ENCODE results near the gene AMT. TPM values are rescaled to one million over a fixed set of nuclear protein-coding genes. Genes with fewer than 3 reads are reported as not detected.

Gene AMT
- total RNA-seq, 1 donor: 1.1 TPM

DNA sequence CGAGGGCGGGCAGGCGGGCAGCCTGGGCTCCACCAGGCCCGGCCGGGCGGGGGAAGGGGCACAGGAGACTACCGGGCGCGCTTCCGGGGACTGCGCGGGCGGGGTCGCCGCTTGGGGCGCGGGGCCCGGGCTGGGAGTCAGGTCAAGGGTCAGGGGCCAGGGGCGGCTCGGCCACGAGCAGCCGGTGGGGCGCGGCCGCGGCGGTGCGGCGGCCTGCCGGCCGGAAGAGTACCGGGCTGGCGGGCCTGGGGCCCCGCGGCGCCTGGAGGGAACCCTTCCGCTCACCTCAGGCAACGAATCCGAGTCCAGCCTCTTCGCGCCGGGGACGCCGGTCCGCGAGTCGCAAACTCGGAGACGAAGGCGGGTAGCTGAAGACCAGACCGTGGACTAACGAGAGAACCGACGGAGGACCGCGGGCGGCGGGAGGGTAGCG, 10.7 kb downstream of the AMT start:
- Histone ChIP-seq H3K4me2 (ENCODE audit: insufficient read depth, low read length) (peak overlapping the region; percentile 94), H2AFZ (ENCODE audit: low read length) (no peak overlapping the region), H3K4me1 (ENCODE audit: insufficient read depth, low read length) (peaks cover 33% of the 10 kb centered on the region), H3K79me2 (ENCODE audit: insufficient read depth, low read length) (peaks cover 83% of the 10 kb centered on the region), H3K9me3 (ENCODE audit: low read depth, low read length) (no peaks in the 10 kb centered on the region), H3K36me3 (ENCODE audit: insufficient read depth, low read length) (peaks cover 20% of the 10 kb centered on the region), H3K27me3 (ENCODE audit: insufficient read depth, low read length) (no peaks in the 10 kb centered on the region), H4K20me1 (ENCODE audit: insufficient read depth, low read length) (peaks cover 41% of the 10 kb centered on the region), H3K4me3 (ENCODE audit: insufficient read depth, low read length) (peak overlapping the region; percentile 91), H3K27ac (ENCODE audit: low read depth, low read length) (peak overlapping the region; percentile 70)
- no peak for DNase-seq (ENCODE audit: insufficient read length, low spot score, missing footprints)
- TF ChIP-seq, protein P1, sequence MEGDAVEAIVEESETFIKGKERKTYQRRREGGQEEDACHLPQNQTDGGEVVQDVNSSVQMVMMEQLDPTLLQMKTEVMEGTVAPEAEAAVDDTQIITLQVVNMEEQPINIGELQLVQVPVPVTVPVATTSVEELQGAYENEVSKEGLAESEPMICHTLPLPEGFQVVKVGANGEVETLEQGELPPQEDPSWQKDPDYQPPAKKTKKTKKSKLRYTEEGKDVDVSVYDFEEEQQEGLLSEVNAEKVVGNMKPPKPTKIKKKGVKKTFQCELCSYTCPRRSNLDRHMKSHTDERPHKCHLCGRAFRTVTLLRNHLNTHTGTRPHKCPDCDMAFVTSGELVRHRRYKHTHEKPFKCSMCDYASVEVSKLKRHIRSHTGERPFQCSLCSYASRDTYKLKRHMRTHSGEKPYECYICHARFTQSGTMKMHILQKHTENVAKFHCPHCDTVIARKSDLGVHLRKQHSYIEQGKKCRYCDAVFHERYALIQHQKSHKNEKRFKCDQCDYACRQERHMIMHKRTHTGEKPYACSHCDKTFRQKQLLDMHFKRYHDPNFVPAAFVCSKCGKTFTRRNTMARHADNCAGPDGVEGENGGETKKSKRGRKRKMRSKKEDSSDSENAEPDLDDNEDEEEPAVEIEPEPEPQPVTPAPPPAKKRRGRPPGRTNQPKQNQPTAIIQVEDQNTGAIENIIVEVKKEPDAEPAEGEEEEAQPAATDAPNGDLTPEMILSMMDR (IDR thresholded peaks at IDR 0.05; ENCODE audit: extremely low read depth, low read depth, low read length): no peak

GRCh38 chr3:49410846-49411534, 11.3 kb downstream of the AMT start:
- Histone ChIP-seq H4K20me1 (ENCODE audit: insufficient read depth, low read length) (peaks cover 44% of the 10 kb centered on the region), H3K4me3 (ENCODE audit: insufficient read depth, low read length) (peak overlapping the region; percentile 91), H3K9me3 (ENCODE audit: low read depth, low read length) (no peaks in the 10 kb centered on the region), H3K4me1 (ENCODE audit: insufficient read depth, low read length) (peaks cover 37% of the 10 kb centered on the region), H3K27me3 (ENCODE audit: insufficient read depth, low read length) (no peaks in the 10 kb centered on the region), H2AFZ (ENCODE audit: low read length) (no peak overlapping the region), H3K27ac (ENCODE audit: low read depth, low read length) (peak overlapping the region; percentile 70), H3K79me2 (ENCODE audit: insufficient read depth, low read length) (peaks cover 84% of the 10 kb centered on the region), H3K4me2 (ENCODE audit: insufficient read depth, low read length) (peak overlapping the region; percentile 94), H3K36me3 (ENCODE audit: insufficient read depth, low read length) (peaks cover 14% of the 10 kb centered on the region)
- TF ChIP-seq, protein P1 (IDR thresholded peaks at IDR 0.05; ENCODE audit: extremely low read depth, low read depth, low read length): no peak
- peak; percentile 68 for DNase-seq (ENCODE audit: insufficient read length, low spot score, missing footprints)

- peaks cover 88% of the 10 kb centered on the region for H3K79me2 ChIP-seq (ENCODE audit: insufficient read depth, low read length)
- H3K9me3 ChIP-seq (ENCODE audit: low read depth, low read length): no peaks in the 10 kb centered on the region
- H2AFZ ChIP-seq (ENCODE audit: low read length): no peak overlapping the region
- no peak for DNase-seq (ENCODE audit: insufficient read length, low spot score, missing footprints)
- no peaks in the 10 kb centered on the region for H3K27me3 ChIP-seq (ENCODE audit: insufficient read depth, low read length)
- H3K4me2 ChIP-seq (ENCODE audit: insufficient read depth, low read length): peak overlapping the region; percentile 94
- peaks cover 51% of the 10 kb centered on the region for H4K20me1 ChIP-seq (ENCODE audit: insufficient read depth, low read length)
- peak overlapping the region; percentile 70 for H3K27ac ChIP-seq (ENCODE audit: low read depth, low read length)
- H3K4me3 ChIP-seq (ENCODE audit: insufficient read depth, low read length): peak overlapping the region; percentile 91
- TF ChIP-seq, protein P1 (IDR thresholded peaks at IDR 0.05; ENCODE audit: extremely low read depth, low read depth, low read length): no peak
- peaks cover 13% of the 10 kb centered on the region for H3K36me3 ChIP-seq (ENCODE audit: insufficient read depth, low read length)
- peaks cover 37% of the 10 kb centered on the region for H3K4me1 ChIP-seq (ENCODE audit: insufficient read depth, low read length)
These were observed 12.0 kb downstream of the AMT start for GRCh38 chr3:49410066-49410845.

Measured in osteoblast (primary cell).